Stimulated activated memory B cell treated with anti-CD40 and anti-IgM and Interleukin-4, amounts not matched to agents 10 μg/mL and 1 μg/mL and 100 μg/mL, for 72 hours (primary cell): ENCODE data around the gene SLC49A3.
"Not testable (repeated sequence)": the region's sequence is repeated elsewhere in the genome, so short reads cannot be mapped to it uniquely, and the experiment has no call there.

Experiments
- ATAC-seq: fragments of 150-1000 bp; cut with Tn5 transposase; 2 replicates; pipeline ENCODE4 v1.10.0; 2021
- H3K27ac Mint-ChIP-seq: one replicate; pipeline ENCODE4 v1.8.0; 2022; ENCODE audit warnings: mild to moderate bottlenecking, mixed read lengths
- H3K27me3 Mint-ChIP-seq: one replicate; pipeline ENCODE4 v1.8.0; 2022; ENCODE audit warnings: mixed read lengths
- H3K36me3 Mint-ChIP-seq: one replicate; pipeline ENCODE4 v1.8.0; 2022; ENCODE audit warnings: mixed read lengths
- H3K4me1 Mint-ChIP-seq: one replicate; pipeline ENCODE4 v1.8.0; 2022; ENCODE audit warnings: mixed read lengths
- H3K4me3 Mint-ChIP-seq: one replicate; pipeline ENCODE4 v1.8.0; 2022; ENCODE audit warnings: mild to moderate bottlenecking, moderate library complexity, mixed read lengths
- H3K9me3 Mint-ChIP-seq: one replicate; pipeline ENCODE4 v1.8.0; 2022; ENCODE audit warnings: mixed read lengths

Gene SLC49A3

GRCh38 chr4:694341-694940, 5.5 kb upstream of the SLC49A3 start:
- peaks cover 11% of the 10 kb centered on the region for H3K4me1 Mint-ChIP-seq
- not testable (repeated sequence) for ATAC-seq, H3K27ac Mint-ChIP-seq, H3K4me3 Mint-ChIP-seq, H3K27me3 Mint-ChIP-seq, H3K36me3 Mint-ChIP-seq, H3K9me3 Mint-ChIP-seq

DNA sequence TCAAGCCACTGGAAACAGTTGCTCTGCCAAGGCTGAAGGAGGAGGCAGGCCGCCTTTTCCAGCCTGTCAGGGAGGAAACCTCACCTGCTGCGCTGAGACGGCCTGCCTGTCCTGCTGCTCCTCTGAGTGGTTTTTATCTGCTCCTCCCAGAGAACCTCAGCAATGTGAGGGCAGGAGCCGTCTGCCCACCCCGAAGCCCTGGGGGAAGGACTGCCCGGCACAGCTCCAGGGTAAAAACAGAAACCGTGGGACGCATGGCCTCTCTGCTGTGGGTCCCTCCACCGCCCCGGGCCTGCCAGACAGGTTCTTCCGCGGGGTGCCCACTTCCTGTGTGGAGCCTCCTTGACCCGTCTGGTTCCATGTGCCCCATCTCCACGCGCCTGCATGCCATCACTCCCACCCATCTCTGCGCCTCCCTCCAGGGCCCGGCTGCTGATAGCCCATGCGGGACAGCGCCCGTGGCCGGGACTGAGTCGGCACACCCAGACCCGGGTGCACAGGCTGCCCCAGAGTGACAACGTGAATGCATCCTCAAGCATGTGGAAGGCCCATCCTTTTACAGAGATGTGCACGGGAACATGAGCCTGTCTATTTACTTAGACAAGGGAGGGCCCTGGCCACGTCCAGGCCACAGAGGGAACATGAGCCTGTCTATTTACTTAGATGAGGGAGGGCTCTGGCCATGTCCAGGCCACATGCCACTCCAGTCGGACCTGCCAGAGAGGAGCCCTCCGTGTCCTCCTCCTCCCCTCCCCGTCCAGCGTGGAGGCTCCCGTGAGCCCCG, 4.0 kb upstream of the SLC49A3 start:
- H3K9me3 Mint-ChIP-seq = peaks cover 3% of the 10 kb centered on the region
- H3K27ac Mint-ChIP-seq = no peak overlapping the region
- ATAC-seq = no peak
- peaks cover under 1% of the 10 kb centered on the region for H3K4me1 Mint-ChIP-seq
- H3K4me3 Mint-ChIP-seq = no peak overlapping the region
- peaks cover 6% of the 10 kb centered on the region for H3K27me3 Mint-ChIP-seq
- H3K36me3 Mint-ChIP-seq = no peaks in the 10 kb centered on the region

DNA sequence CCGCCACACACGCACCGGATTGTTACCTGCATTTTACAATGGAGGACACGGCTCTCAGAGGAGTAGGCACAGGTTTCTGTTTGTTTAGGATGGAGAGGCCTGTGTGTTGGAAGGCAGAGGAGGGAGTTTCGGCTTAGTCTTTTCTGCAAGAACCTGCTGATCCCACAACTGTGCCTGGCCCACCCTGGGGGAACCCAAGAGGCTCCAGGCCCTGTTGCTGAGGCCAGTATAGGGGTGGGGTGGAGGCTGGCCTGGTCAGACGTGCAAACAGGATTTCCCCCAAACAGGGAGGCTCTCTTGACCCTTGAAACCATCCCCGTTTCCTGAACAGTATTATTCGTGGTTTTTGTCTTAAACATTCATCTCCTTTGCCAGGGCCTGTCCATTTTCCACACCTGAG, 772 bp upstream of the SLC49A3 start:
- ATAC-seq = no peak
- H3K4me1 Mint-ChIP-seq = peaks cover 7% of the 10 kb centered on the region
- H3K4me3 Mint-ChIP-seq = no peak overlapping the region
- peaks cover 27% of the 10 kb centered on the region for H3K27me3 Mint-ChIP-seq
- H3K9me3 Mint-ChIP-seq = no peaks in the 10 kb centered on the region
- H3K27ac Mint-ChIP-seq = no peak overlapping the region
- H3K36me3 Mint-ChIP-seq = no peaks in the 10 kb centered on the region

- Mint-ChIP-seq H3K9me3 (no peaks in the 10 kb centered on the region), H3K27ac (no peak overlapping the region), H3K27me3 (peaks cover 39% of the 10 kb centered on the region), H3K4me1 (peaks cover 17% of the 10 kb centered on the region), H3K36me3 (no peaks in the 10 kb centered on the region), H3K4me3 (peak overlapping the region; percentile 47)
- peak; percentile 1 for ATAC-seq
Observed at GRCh38 chr4:687971-688853, 739 bp downstream of the SLC49A3 start.

- H3K27me3 Mint-ChIP-seq = peaks cover 47% of the 10 kb centered on the region
- peaks cover 25% of the 10 kb centered on the region for H3K4me1 Mint-ChIP-seq
- no peak for ATAC-seq
- H3K4me3 Mint-ChIP-seq = no peak overlapping the region
- no peak overlapping the region for H3K27ac Mint-ChIP-seq
- H3K9me3 Mint-ChIP-seq = no peaks in the 10 kb centered on the region
- H3K36me3 Mint-ChIP-seq = no peaks in the 10 kb centered on the region
Observed at GRCh38 chr4:687048-687970, 1.6 kb downstream of the SLC49A3 start.

GRCh38 chr4:686413-687040, 2.4 kb downstream of the SLC49A3 start:
- peaks cover 47% of the 10 kb centered on the region for H3K27me3 Mint-ChIP-seq
- ATAC-seq = no peak
- H3K4me1 Mint-ChIP-seq = peaks cover 25% of the 10 kb centered on the region
- no peaks in the 10 kb centered on the region for H3K9me3 Mint-ChIP-seq
- H3K4me3 Mint-ChIP-seq = no peak overlapping the region
- no peak overlapping the region for H3K27ac Mint-ChIP-seq
- H3K36me3 Mint-ChIP-seq = no peaks in the 10 kb centered on the region

DNA sequence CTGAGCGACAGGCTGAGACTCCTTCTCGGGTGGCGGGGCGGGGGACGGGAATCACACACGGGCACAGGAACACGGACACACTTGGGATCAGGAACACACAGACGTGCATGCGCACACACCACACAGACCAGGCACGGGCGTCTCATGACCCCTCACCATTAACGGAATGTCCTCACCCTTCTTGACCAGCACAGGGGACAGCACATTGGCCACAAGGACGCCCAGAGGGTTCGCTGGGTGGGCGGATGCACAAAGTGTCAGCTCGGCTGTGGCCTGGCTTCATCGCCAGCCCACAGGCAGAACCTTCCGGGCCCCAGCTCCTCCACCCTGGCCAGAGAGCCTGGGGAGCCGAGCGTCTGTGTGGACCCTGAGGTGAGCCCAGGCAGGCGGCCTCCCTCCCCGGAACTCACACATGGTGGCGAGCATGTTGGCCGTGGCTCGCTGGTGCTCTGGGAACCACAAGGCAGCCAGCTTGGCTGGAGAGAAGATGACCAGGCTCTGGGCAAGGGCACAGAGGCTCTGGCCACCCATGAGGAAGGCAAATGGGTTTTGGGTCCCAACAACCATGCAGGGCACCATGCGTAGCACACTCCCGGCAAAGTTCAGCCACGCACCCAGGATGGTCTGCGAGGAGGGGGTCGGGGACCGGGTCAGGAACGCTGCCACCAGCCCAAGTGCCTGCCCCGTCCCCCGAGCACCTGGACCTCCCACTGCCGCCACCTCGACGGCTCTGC, 3.1 kb downstream of the SLC49A3 start:
- Mint-ChIP-seq H3K36me3 (no peaks in the 10 kb centered on the region), H3K4me3 (no peak overlapping the region), H3K27ac (no peak overlapping the region), H3K4me1 (peaks cover 26% of the 10 kb centered on the region), H3K27me3 (peaks cover 47% of the 10 kb centered on the region), H3K9me3 (no peaks in the 10 kb centered on the region)
- ATAC-seq = no peak

DNA sequence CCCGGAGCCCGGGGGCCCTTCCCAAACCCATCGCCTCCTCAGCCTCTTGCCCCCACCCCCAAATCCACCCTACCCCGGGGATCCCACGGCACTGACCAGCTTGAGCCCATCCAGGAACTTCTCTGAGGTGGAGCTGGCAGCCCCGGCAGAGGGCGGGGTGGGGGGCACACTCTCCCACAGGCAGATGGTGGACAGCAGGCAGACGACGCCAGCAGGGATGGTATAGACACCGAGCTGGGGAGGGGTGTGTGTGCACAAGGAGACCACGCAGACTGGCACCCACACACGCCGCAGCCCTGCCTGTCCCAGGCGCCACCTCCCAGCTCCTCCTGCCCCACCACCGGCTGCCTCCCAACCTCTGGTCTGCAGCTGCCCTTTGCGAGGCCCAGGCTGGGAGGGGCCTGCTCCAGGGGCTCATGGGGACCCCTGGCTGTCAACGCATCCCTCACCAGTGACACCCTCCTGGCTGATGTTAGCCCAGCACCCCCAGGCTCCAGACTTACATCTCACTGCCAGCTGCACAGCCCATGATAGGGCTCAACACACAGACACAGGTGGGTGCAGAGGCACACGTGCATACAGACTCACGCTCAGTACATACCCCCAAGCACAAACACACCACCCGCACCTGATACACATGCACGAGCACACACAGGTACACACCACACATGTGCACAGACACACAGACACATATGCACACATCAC, 4.2 kb downstream of the SLC49A3 start:
- H3K4me1 Mint-ChIP-seq = peaks cover 37% of the 10 kb centered on the region
- no peaks in the 10 kb centered on the region for H3K36me3 Mint-ChIP-seq
- no peak overlapping the region for H3K27ac Mint-ChIP-seq
- peaks cover 47% of the 10 kb centered on the region for H3K27me3 Mint-ChIP-seq
- H3K9me3 Mint-ChIP-seq = no peaks in the 10 kb centered on the region
- H3K4me3 Mint-ChIP-seq = no peak overlapping the region
- no peak for ATAC-seq

- Mint-ChIP-seq H3K27ac (no peak overlapping the region), H3K36me3 (no peaks in the 10 kb centered on the region), H3K4me1 (peaks cover 38% of the 10 kb centered on the region), H3K9me3 (no peaks in the 10 kb centered on the region), H3K27me3 (peaks cover 47% of the 10 kb centered on the region), H3K4me3 (no peak overlapping the region)
- ATAC-seq = no peak
Observed at GRCh38 chr4:683982-684622, 4.8 kb downstream of the SLC49A3 start.

- Mint-ChIP-seq H3K27ac (no peak overlapping the region), H3K4me3 (no peak overlapping the region), H3K4me1 (peaks cover 40% of the 10 kb centered on the region), H3K9me3 (no peaks in the 10 kb centered on the region), H3K36me3 (no peaks in the 10 kb centered on the region), H3K27me3 (peaks cover 44% of the 10 kb centered on the region)
- ATAC-seq = no peak
Observed at GRCh38 chr4:683247-683897, 5.6 kb downstream of the SLC49A3 start.

DNA sequence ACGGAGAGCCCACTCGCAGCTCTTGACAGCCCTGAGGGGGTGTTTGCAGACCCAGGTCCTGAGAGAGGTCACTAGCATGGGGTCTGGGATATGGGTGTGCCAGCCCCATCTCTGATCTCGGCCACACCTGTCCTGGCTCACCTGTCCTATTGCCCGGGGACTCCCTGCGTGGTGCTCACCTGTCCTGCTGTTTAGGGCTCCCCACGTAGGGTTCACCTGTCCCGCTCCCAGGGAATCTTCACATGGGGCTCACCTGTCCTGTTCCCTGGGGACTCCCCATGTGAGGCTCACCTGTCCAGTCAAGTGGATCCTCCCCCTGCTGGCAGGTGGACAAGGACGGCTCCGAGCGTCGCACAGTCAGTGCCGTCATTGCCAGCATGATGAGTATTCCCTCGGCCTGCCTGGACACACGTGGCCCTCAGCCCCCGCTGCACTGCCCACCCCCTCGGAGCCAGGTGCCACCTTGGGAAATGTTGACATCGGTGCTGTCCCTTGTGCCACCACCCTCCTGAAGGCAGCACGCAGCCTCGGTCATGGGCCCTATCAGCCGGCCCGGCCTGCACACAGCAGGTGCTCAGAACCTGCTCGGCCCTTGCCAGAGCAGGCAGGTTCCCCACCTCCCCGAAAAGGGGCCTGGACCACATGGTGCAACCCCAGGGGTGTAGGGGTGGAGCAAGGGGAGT, 6.3 kb downstream of the SLC49A3 start:
- Mint-ChIP-seq H3K27ac (no peak overlapping the region), H3K36me3 (no peaks in the 10 kb centered on the region), H3K4me3 (peak overlapping the region; percentile 41), H3K4me1 (peaks cover 43% of the 10 kb centered on the region), H3K9me3 (no peaks in the 10 kb centered on the region), H3K27me3 (peaks cover 37% of the 10 kb centered on the region)
- ATAC-seq = no peak

GRCh38 chr4:681736-682451, 7.1 kb downstream of the SLC49A3 start:
- no peaks in the 10 kb centered on the region for H3K9me3 Mint-ChIP-seq
- no peaks in the 10 kb centered on the region for H3K36me3 Mint-ChIP-seq
- peaks cover 48% of the 10 kb centered on the region for H3K4me1 Mint-ChIP-seq
- peak overlapping the region; percentile 55 for H3K4me3 Mint-ChIP-seq
- no peak overlapping the region for H3K27ac Mint-ChIP-seq
- H3K27me3 Mint-ChIP-seq = peaks cover 30% of the 10 kb centered on the region
- peak; percentile 13 for ATAC-seq
